Endothelial cell of umbilical vein (primary cell): ENCODE data around the gene NTRK2.

Experiments
- CTCF ChIP-seq, 2 donors: IDR thresholded peaks; 1 replicate in 1 of 2; 2 replicates in 1 of 2; pipeline ENCODE4 v1.5.1; 2011; ENCODE audit warnings: low read length in 2 of 2, mild to moderate bottlenecking in 2 of 2, moderate library complexity in 2 of 2, control low read depth in 1 of 2, inconsistent platforms in 1 of 2, low read depth in 1 of 2; ENCODE audit not compliant: insufficient read depth in 1 of 2; ENCODE audit errors: extremely low read depth in 1 of 2
- EZH2 ChIP-seq: IDR thresholded peaks from 2 replicates; pipeline ENCODE4 v1.6.1; 2012; ENCODE audit warnings: borderline replicate concordance, low read depth, mild to moderate bottlenecking, moderate library complexity, low read length, inconsistent platforms; ENCODE audit not compliant: severe bottlenecking
- FOS ChIP-seq: IDR thresholded peaks from 2 replicates; pipeline ENCODE4 v1.6.1; 2011; ENCODE audit warnings: mild to moderate bottlenecking, low read length, moderate library complexity, borderline replicate concordance; ENCODE audit not compliant: insufficient read depth
- GATA2 ChIP-seq: IDR thresholded peaks from 2 replicates; pipeline ENCODE4 v1.7.0; 2011; ENCODE audit warnings: low read depth, mild to moderate bottlenecking, moderate library complexity, mixed read lengths, low read length; ENCODE audit not compliant: insufficient read length, insufficient read depth
- JUN ChIP-seq: IDR thresholded peaks from 2 replicates; pipeline ENCODE4 v1.6.1; 2011; ENCODE audit warnings: borderline replicate concordance, low read depth; ENCODE audit not compliant: insufficient read length, insufficient read depth
- MAX ChIP-seq: IDR thresholded peaks from 2 replicates; pipeline ENCODE4 v1.6.1; 2011; ENCODE audit not compliant: insufficient read depth, insufficient read length
- POLR2A ChIP-seq: IDR thresholded peaks from 2 replicates; pipeline ENCODE4 v1.6.1; 2012; ENCODE audit warnings: low read depth, mild to moderate bottlenecking, control low read depth, low read length
- POLR2AphosphoS5 ChIP-seq: IDR thresholded peaks from 2 replicates; pipeline ENCODE4 v1.6.1; 2012; ENCODE audit warnings: low read depth, mild to moderate bottlenecking, control low read depth, low read length, moderate library complexity; ENCODE audit not compliant: insufficient read depth

GRCh38 chr9:84926793-84927192 is 257.3 kb downstream of the NTRK2 start:
- no peak for TF ChIP-seq EZH2
- TF ChIP-seq CTCF (IDR thresholded peaks at IDR 0.05; ENCODE audit: extremely low read depth in 1 of 2, insufficient read depth in 1 of 2, low read depth in 1 of 2, low read length in 2 of 2): no peak
- no peak for TF ChIP-seq POLR2A
- TF ChIP-seq JUN: no peak
- TF ChIP-seq MAX: no peak
- TF ChIP-seq FOS: no peak
- no peak for TF ChIP-seq GATA2
- TF ChIP-seq POLR2AphosphoS5: no peak
